HFF-Myc (cell line): ENCODE results near the gene INTS14.

ENCODE experiments used
- DNase-seq: peaks from one replicate; pipeline ENCODE4 v3.0.0-alpha.2; 2011; ENCODE audit warnings: low read depth; ENCODE audit errors: extremely low read depth
- H3K4me3 ChIP-seq: replicated peaks from 2 replicates; pipeline ENCODE4 v1.5.1; 2011; ENCODE audit warnings: low read depth, mild to moderate bottlenecking, control low read depth, low read length
- TF ChIP-seq, protein P1 (sequence below): IDR thresholded peaks from 2 replicates; pipeline ENCODE4 v1.5.1; 2012; ENCODE audit warnings: mild to moderate bottlenecking, low read depth, low read length, control low read depth; ENCODE audit errors: missing control alignments

Gene INTS14

GRCh38 chr15:65651831-65652749 lies 41.2 kb upstream of the INTS14 start:
- no peak overlapping the region for H3K4me3 ChIP-seq
- TF ChIP-seq, protein P1, sequence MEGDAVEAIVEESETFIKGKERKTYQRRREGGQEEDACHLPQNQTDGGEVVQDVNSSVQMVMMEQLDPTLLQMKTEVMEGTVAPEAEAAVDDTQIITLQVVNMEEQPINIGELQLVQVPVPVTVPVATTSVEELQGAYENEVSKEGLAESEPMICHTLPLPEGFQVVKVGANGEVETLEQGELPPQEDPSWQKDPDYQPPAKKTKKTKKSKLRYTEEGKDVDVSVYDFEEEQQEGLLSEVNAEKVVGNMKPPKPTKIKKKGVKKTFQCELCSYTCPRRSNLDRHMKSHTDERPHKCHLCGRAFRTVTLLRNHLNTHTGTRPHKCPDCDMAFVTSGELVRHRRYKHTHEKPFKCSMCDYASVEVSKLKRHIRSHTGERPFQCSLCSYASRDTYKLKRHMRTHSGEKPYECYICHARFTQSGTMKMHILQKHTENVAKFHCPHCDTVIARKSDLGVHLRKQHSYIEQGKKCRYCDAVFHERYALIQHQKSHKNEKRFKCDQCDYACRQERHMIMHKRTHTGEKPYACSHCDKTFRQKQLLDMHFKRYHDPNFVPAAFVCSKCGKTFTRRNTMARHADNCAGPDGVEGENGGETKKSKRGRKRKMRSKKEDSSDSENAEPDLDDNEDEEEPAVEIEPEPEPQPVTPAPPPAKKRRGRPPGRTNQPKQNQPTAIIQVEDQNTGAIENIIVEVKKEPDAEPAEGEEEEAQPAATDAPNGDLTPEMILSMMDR, result no peak
- no peak for DNase-seq

DNA sequence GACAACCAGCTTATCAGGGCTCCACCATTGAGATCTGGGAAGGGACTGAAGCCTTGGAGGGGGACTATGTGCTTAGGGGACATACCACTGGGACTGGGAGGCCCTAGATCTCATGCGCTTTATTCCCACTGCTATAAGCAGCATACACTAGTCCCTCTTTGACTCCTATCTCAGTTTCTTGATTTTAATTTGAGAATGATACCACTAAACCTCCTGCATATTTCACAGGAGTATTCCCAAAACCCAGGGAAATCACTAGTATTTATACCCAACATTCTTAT lies 40.1 kb upstream of the INTS14 start:
- TF ChIP-seq, protein P1, result no peak
- no peak for DNase-seq
- no peak overlapping the region for H3K4me3 ChIP-seq

GRCh38 chr15:65650312-65651041 lies 39.5 kb upstream of the INTS14 start:
- no peak for DNase-seq
- H3K4me3 ChIP-seq, result no peak overlapping the region
- TF ChIP-seq, protein P1, result no peak

DNA sequence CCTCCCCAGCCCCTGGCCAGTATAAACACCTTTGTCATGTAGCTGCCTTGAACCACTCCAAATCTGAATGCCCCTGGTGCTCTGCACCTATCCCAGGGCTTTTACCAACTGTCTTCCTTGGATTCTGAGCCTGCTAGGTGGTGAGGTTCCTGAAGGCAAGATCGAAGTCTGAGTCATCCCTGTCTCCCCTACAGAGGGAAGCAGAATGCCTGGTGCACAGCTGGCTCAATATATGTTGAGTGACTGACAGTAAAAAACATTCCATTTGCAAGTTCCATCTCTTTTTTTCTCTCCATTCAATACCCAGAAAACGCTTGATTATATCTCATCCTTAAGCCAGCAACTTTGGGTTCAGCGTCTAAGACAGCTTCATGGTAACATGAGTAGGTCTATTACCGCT lies 35.6 kb upstream of the INTS14 start:
- TF ChIP-seq, protein P1, result no peak
- no peak overlapping the region for H3K4me3 ChIP-seq
- no peak for DNase-seq

DNA sequence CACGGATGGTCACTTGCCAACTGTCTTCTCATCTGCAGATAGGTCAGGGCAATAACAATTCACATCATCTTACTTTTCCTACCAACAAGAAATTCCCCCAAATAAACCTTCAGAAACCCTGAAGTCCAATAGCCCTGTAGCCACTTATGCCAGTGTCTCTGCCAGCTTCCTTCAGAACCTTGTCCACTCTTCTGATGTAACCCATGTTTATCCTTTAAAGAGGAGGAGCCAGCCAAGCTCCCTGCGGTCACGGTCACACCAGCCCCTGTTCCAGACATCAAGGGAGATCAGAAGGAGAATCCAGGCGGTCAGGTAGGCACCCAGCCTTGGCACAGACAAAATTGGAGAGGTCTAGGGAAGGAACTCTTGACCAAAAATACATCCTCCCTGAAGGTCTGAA lies 34.5 kb upstream of the INTS14 start:
- TF ChIP-seq, protein P1, result no peak
- H3K4me3 ChIP-seq, result no peak overlapping the region
- DNase-seq, result no peak

GRCh38 chr15:65644282-65644681 lies 33.4 kb upstream of the INTS14 start:
- no peak overlapping the region for H3K4me3 ChIP-seq
- DNase-seq, result no peak
- TF ChIP-seq, protein P1, result no peak
